ENCODE results near the gene USP32.
"Not testable (repeated sequence)": the region's sequence is repeated elsewhere in the genome, so short reads cannot be mapped to it uniquely, and the experiment has no call there.

Gene USP32

DNA sequence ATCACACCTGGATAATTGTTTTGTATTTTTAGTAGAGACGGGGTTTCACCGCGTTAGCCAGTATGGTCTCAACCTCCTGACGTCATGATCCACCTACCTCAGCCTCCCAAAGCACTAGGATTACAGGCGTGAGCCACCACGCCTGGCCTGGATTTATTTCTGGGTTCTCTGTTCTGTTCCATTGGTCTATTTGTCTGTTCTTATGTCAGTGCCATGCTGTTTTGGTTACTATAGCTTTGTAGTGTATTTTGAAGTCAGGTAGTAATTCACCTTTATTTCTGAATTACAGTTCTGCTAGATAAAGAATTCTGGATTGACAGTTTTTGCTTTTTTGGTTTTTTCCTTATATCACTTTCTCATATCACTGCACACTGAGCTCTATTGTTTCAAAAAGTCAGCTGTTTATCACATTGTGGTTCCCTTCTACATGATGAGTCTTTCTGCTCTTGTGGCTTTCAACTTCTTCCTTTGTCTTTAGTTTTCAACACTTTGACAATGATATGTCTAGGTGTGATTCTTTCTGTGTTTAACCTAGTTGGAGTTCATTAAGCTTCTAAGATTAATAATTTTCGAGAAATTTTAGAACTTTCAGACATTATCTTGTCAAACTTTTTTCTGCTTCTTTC is 144.0 kb downstream of the USP32 start:
- DNase-seq (ENCODE audit: low read depth in 2 of 2, low spot score in 1 of 2), result no peak

DNA sequence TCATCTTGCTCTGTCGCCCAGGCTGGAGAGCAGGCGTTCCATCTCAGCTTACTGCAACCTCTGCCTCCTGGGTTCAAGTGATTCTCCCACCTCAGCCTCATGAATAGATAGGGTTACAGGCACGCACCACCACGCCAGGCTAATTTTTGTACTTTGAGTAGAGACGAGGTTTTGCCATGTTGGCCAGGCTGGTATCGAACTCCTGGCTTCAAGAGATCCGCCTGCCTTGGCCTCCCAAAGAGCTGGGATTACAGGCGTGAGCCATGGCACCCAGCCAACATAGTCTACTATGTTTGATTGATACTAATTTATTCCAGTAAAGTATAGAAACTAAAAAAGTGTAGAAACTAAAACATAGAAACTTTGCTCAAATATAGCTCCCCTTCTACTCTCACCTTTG is 147.3 kb downstream of the USP32 start:
- no peak for DNase-seq (ENCODE audit: low read depth in 2 of 2, low spot score in 1 of 2)

DNA sequence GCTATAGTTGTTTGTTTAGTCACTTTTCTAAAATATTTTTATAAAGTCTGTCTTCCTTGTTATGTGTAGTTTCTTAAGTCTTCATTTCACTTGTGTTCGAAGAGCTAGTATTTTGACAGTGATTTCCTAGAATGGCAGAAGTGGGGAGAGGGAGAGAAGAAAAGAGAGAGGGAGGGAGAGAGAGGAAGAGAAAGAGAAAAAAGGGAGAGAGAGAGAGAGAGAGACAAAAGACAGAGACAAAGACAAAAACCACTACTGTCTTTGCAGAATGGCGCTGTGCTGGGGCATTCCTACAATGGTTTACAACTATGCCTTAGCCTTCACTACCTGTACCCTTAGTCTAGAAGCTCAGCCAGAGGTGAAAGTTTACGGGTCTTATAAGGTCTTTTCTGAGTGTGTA is 151.6 kb downstream of the USP32 start:
- DNase-seq (ENCODE audit: low read depth in 2 of 2, low spot score in 1 of 2), result no peak

DNA sequence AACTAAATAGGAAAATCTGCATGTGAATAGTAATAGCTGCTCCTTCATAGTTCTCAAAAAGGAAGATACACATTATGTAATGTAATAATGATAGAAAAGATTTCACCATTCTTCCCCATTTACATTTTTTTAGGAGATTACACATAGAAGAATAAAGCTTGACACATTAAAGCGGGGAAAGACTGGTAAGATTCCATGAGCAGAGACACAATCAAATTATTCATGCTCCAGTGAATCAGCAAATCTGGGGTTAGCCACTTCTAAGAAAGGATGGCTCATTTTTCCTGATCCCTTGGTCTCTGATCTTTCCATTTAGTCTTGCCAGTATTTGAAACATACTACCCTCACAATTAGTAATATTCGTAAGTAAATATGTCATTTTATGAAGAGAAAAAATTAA is 160.2 kb downstream of the USP32 start:
- no peak for DNase-seq (ENCODE audit: low read depth in 2 of 2, low spot score in 1 of 2)

DNA sequence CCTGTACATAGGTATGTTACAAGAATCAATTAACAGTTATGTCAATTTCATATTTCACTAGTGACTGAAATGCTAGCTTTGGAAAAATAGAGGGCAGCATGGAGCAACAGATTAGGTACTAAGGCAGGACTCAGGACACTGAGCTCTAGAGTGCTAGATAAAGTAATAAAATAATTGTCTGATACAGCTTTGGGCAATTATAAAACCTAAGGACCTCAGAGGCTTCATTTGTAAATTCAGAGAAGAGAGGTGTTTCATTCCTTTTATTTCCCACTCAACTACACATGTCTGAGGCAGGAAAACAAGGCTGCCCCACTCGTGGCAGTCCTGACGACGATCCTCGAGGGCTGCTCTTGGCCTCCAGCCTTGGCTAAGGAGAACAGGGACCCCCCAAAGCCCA is 160.7 kb downstream of the USP32 start:
- no peak for DNase-seq (ENCODE audit: low read depth in 2 of 2, low spot score in 1 of 2)

DNA sequence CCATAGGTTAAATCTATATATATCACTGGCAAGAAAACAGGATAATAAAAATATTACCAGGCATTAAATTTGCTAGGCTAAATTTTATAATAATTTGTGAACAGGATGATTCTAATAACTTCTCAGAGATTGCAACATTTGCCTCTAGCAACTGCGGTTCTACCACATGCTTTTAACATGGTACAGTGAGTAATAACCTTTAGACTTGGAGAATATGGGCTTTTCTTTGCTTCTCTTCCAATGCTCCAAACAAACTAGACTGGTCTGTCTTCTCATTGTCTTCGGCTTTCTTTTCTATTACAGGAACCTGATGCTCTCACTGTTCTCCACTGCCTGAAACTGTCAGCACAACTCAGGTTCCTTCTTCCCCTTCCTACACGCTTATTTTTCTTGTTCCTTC is 161.6 kb downstream of the USP32 start:
- DNase-seq (ENCODE audit: low read depth in 2 of 2, low spot score in 1 of 2), result no peak

DNA sequence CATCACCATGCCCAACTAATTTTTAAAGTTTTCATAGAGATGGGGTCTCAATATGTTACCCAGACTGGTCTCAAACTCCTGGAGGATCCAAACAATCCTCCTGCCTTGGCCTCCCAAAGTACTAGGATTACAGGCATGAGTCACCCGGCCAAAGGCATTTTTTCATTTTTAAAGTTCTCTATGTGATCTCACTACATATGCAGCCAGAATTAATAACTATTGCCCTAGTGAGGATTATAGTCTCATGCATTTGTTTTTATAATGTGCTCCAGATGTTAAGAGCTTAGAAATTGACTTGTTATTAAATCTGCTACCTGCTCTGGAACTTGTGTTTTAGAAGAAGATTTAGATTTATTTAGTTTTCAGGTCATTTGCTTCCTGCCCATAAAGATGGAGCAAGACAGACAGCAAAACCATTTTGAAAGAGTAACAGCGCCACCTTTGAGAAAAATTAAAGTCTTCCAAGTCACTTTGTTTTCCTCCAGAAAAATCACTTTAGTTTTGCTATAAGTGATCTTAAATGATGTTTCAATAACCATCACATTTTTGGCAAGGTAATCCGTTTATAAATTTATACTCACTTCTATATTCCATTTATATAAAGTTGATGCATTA is 162.6 kb downstream of the USP32 start:
- DNase-seq (ENCODE audit: low read depth in 2 of 2, low spot score in 1 of 2), result no peak

- DNase-seq (ENCODE audit: low read depth in 2 of 2, low spot score in 1 of 2), result not testable (repeated sequence)
Measured at GRCh38 chr17:60227276-60227675, 164.7 kb downstream of the USP32 start.

DNA sequence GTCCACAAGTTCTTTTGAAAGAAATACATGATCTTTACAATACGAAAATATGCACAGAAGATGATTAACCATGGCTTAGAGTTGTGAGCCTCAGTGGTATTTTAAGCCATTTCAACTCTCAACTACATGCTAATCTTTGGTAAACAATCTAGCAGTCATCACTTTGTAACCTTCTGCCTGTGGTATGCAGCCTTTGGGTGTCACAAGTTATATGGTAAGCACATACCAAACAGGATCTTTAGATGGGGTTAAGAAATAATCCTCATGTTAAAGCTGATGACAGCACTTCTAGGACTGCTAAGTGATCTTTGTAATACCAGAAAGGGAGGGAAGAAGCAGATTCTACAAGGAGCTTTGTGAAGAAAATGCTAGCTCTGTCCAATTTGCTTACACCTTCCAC is 167.9 kb downstream of the USP32 start:
- no peak for DNase-seq (ENCODE audit: low read depth in 2 of 2, low spot score in 1 of 2)

DNA sequence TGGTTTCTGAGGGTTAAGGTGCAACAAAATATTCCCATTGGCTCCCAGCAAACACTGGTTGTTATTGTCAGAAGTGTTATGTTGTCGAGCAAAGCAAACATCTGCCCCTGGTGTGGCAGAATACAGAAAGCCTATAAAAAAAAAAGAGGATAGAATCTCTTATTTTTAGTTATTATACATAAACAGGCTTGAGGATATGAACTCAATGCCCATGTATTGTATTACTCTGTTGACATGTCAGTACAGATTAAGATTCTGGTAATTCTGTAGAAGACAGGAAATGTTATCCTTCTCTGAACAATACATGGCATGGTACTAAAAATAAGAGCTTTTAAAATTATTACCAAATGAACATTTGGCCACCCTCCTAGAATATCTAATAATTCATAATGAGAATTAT is 168.5 kb downstream of the USP32 start:
- no peak for DNase-seq (ENCODE audit: low read depth in 2 of 2, low spot score in 1 of 2)

DNA sequence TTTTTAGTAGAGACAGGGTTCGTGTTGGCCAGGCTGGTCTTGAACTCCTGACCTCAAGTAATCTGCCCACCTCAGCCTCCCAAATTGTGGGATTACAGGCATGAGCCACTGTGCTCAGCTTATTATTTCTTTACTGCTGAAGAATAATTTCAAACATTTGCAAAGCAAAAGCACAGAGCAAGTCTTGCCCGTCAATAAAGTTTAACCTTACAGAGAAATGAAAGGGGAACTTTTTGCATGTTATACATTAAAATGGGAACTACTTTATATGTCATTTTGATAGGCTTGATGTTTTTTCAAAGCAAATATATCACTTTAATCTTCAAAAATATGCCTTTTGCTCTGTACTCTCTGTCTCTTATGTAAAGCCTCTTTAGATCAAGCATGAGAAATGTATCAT is 173.2 kb downstream of the USP32 start:
- DNase-seq (ENCODE audit: low read depth in 2 of 2, low spot score in 1 of 2), result not testable (repeated sequence)

DNA sequence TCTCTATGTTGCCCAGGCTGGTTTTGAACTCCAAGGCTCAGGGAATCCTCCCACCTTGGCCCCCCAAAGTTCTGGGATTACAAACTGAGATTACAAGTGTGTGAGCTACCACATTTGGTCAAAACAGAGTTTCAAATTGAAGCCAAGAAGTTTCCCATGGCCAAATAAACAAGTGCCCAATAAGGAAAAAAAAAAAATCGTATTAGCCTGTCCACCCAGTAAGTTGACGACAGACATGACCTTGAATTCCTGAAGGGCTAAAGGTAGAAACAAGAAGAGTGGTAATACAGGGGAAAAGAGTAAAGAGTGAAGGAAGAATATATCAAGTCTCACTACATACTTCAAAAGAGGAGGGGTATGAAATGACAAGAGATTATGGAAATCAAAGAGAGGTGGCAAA is 176.0 kb downstream of the USP32 start:
- DNase-seq (ENCODE audit: low read depth in 2 of 2, low spot score in 1 of 2), result not testable (repeated sequence)

GRCh38 chr17:60211282-60211681 is 180.7 kb downstream of the USP32 start:
- DNase-seq (ENCODE audit: low read depth in 2 of 2, low spot score in 1 of 2), result not testable (repeated sequence)

DNA sequence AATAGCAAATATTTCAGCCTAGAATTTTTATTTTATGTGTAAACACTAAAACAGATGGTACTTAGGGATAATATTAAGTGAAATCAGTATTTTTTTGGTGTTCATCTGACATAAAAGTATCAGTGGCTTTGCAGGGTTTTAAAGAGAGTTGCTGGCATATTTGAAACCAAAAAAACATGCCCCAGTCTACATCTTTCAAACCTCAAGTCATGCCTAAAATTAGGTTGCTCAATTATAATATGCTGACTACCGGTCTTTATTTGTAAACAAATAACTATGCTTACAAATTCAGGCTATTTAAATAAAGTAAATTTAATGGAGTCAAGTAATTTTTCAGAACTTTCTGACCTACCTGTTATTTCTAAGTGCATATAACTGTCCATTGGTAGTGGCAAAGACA is 183.6 kb downstream of the USP32 start:
- not testable (repeated sequence) for DNase-seq (ENCODE audit: low read depth in 2 of 2, low spot score in 1 of 2)

DNA sequence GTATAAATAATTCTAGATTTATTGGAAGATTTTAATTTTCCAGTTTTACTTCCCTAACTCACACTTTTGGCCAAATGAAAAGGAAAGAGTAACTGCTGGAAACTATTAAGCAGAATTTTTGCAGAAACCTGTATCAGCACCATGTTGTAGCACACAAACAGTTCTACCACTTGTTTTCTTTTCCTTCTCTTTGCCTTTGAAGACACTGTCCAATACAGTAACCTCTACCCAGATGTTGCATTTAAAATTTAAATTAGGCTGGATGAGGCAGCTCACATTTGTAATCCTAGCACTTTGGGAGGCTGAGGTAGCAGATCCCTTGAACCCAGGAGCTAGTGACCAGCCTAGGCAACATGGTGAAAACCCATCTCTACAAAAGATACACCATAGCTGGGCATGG is 186.2 kb downstream of the USP32 start:
- not testable (repeated sequence) for DNase-seq (ENCODE audit: low read depth in 2 of 2, low spot score in 1 of 2)

GRCh38 chr17:60198630-60199029 is 193.3 kb downstream of the USP32 start:
- DNase-seq (ENCODE audit: low read depth in 2 of 2, low spot score in 1 of 2), result not testable (repeated sequence)

DNA sequence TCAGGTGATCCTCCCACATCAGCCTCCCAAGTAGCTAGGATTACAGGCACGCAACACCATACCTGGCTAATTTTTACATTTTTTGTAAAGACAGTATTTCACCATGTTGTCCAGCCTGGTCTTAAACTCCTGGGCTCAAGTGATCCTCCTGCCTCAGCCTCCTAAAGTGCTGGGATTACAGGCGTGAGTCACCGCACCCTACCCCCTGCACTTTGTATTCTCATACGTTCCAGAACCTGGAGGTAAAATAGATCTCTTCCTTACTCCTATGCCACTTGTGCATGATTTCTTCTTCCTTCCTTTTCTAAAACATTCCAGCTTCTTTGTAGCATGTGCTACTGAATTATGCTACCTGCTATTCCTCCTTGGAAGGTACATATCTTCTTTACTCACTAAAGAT is 197.8 kb downstream of the USP32 start:
- DNase-seq (ENCODE audit: low read depth in 2 of 2, low spot score in 1 of 2), result not testable (repeated sequence)

GRCh38 chr17:60193482-60193881 is 198.5 kb downstream of the USP32 start:
- no peak for DNase-seq (ENCODE audit: low read depth in 2 of 2, low spot score in 1 of 2)

- not testable (repeated sequence) for DNase-seq (ENCODE audit: low read depth in 2 of 2, low spot score in 1 of 2)
Measured at GRCh38 chr17:60193032-60193431, 198.9 kb downstream of the USP32 start.

DNA sequence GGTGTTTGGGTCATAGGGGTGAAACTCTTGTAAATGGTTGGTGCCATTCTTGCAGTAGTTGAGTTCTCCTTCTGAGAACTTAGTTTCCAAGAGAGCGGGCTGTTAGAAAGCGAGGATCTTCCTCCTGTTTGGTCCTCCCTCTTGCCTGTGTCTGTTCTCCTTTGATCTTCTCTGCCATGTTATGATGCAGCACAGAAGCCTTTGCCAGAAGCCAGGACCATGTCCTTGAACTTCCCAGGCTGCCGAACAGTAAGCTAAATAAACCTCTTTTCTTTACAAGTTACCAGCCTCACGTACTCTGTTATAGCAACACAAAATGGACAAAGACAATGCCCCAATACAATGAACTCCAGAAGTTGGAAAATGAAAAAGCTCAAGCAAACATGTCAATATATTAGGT is 201.9 kb downstream of the USP32 start:
- not testable (repeated sequence) for DNase-seq (ENCODE audit: low read depth in 2 of 2, low spot score in 1 of 2)

DNA sequence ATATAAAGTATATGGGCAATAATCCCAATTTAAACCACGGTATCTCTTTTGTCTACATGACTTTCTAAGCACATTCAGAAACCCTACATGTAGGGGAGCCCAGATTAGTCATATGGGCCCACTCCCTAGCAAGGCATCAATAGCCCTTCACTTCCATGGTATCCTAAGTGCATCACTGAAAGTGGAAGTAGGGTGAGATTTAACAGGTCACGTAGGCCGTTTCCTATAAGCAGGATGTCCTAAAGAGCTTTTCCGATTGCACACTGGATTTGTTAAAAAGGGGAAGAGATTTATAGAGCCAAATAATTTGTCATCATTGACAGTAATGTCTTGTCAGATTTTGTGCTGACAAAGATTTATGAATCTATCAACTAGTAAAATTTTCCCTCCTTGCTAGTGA is 203.2 kb downstream of the USP32 start:
- no peak for DNase-seq (ENCODE audit: low read depth in 2 of 2, low spot score in 1 of 2)

DNA sequence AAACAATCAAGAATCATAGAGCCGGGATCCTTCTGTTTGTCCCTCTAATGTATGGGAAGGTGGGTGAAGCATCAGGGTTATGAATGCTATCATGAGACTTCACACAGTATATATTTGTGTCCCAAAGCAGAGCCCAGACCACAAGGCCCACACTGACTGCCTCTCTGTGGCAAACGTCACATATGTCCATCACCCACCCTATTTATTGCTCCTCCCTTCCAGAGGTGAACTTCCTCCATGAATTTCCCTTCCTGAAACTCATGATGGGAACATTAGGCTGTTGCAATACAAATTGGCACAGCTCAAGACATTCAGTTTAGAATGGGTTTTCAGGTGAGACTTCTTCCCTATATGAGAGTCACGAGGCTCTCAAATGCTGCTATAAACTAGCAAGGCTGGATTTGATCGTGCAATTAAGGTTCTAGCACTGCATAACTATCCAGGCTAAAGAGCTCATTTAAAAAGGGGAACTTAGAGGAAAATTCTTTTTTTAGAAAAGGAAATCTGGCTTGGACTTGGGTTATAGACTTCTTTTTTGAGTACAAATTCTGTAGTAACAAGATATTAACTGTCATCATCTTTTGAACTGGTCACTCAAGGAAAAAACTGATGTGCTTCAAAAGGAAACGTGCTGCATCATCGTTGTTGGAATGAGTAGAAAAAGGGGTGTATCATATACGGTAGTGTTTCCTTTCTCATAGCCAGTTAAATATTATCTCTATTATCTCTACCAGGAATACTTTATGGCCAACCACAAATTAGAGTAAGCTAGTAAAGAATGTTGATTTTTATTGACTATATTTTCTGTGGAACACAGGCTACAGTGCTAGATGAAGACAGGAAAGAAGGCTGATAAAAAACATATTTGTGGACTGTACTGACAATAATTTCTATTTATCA is 204.8 kb downstream of the USP32 start:
- not testable (repeated sequence) for DNase-seq (ENCODE audit: low read depth in 2 of 2, low spot score in 1 of 2)
